Chondrocyte (in vitro differentiated cells): ENCODE results near the gene DNAJB4. TPM values are rescaled to one million over a fixed set of nuclear protein-coding genes. Genes with fewer than 3 reads are reported as not detected.

Experiments
- DNase-seq: peaks from one replicate; pipeline ENCODE4 v3.0.0; 2021; ENCODE audit warnings: mixed read lengths, low spot score
- H3K27ac Mint-ChIP-seq: one replicate; pipeline ENCODE4 v1.8.0; 2021; ENCODE audit warnings: mild to moderate bottlenecking, moderate library complexity, mixed read lengths; ENCODE audit not compliant: unreplicated experiment
- H3K27me3 Mint-ChIP-seq: 2 replicates; pipeline ENCODE4 v1.8.0; 2021; ENCODE audit warnings: low read depth, mixed read lengths
- H3K36me3 Mint-ChIP-seq: 2 replicates; pipeline ENCODE4 v1.8.0; 2021; ENCODE audit warnings: low read depth, mixed read lengths
- H3K4me1 Mint-ChIP-seq: 2 replicates; pipeline ENCODE4 v1.8.0; 2021; ENCODE audit warnings: low read depth, mild to moderate bottlenecking, mixed read lengths
- H3K4me3 Mint-ChIP-seq: one replicate; pipeline ENCODE4 v1.8.0; 2021; ENCODE audit warnings: mild to moderate bottlenecking, moderate library complexity, mixed read lengths; ENCODE audit not compliant: unreplicated experiment
- H3K9me3 Mint-ChIP-seq: 2 replicates; pipeline ENCODE4 v1.8.0; 2021; ENCODE audit warnings: low read depth, mixed read lengths
- total RNA-seq: library from RNA; stranded (reverse); gene quantifications from 3 replicates; pipeline ENCODE4 v1.2.1, GENCODE V29; 2021
- TF ChIP-seq, protein P1 (sequence below): fragments of 200-600 bp; sonication (generic); IDR thresholded peaks from 2 replicates; pipeline ENCODE4 v1.5.0; 2021; ENCODE audit warnings: antibody characterized with exemption, mild to moderate bottlenecking, moderate library complexity

Gene DNAJB4
- total RNA-seq, 1 donor from 2014 or later = 109 TPM

GRCh38 chr1:78054559-78054958 is 49.8 kb downstream of the DNAJB4 start:
- Mint-ChIP-seq H3K4me3 (no peak overlapping the region), H3K27ac (peak overlapping the region; percentile 32), H3K4me1 (peaks cover 28% of the 10 kb centered on the region), H3K27me3 (no peaks in the 10 kb centered on the region), H3K9me3 (no peaks in the 10 kb centered on the region), H3K36me3 (no peaks in the 10 kb centered on the region)
- no peak for DNase-seq
- TF ChIP-seq, protein P1, sequence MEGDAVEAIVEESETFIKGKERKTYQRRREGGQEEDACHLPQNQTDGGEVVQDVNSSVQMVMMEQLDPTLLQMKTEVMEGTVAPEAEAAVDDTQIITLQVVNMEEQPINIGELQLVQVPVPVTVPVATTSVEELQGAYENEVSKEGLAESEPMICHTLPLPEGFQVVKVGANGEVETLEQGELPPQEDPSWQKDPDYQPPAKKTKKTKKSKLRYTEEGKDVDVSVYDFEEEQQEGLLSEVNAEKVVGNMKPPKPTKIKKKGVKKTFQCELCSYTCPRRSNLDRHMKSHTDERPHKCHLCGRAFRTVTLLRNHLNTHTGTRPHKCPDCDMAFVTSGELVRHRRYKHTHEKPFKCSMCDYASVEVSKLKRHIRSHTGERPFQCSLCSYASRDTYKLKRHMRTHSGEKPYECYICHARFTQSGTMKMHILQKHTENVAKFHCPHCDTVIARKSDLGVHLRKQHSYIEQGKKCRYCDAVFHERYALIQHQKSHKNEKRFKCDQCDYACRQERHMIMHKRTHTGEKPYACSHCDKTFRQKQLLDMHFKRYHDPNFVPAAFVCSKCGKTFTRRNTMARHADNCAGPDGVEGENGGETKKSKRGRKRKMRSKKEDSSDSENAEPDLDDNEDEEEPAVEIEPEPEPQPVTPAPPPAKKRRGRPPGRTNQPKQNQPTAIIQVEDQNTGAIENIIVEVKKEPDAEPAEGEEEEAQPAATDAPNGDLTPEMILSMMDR = no peak

- Mint-ChIP-seq H3K27ac (no peak overlapping the region), H3K9me3 (no peaks in the 10 kb centered on the region), H3K4me1 (peaks cover 28% of the 10 kb centered on the region), H3K4me3 (no peak overlapping the region), H3K36me3 (no peaks in the 10 kb centered on the region), H3K27me3 (no peaks in the 10 kb centered on the region)
- TF ChIP-seq, protein P1 = no peak
- no peak for DNase-seq
These were observed 50.2 kb downstream of the DNAJB4 start for GRCh38 chr1:78054972-78055371.

DNA sequence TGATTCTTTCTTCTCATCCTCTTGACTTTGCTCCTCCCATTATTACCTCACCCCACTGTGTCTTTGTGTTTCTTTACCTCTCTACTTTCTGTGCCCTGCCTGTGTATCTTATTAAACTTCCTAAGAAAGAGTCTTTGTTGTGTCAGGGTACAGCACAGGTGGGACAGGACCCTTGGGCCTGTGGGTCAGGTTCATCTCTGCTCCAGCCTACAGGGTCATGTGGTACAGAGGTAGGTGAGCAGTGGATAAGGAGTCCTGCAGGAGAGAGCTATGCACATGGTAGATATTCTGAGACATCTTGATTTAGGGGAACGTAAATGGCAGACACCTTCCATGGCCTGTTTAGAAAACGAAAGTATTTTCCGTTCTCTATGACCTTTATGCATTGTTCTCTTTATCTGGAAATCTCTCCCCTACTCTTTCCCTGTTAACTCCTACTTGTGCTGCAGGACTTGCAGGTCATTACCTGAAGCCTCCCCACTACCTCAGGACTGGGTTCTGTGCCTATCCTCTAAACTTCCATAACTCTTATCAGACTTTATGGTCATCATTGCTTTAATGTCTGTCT is 50.9 kb downstream of the DNAJB4 start:
- Mint-ChIP-seq H3K27ac (no peak overlapping the region), H3K4me3 (no peak overlapping the region), H3K9me3 (no peaks in the 10 kb centered on the region), H3K27me3 (no peaks in the 10 kb centered on the region), H3K4me1 (peaks cover 29% of the 10 kb centered on the region), H3K36me3 (no peaks in the 10 kb centered on the region)
- DNase-seq = no peak
- TF ChIP-seq, protein P1 = no peak

DNA sequence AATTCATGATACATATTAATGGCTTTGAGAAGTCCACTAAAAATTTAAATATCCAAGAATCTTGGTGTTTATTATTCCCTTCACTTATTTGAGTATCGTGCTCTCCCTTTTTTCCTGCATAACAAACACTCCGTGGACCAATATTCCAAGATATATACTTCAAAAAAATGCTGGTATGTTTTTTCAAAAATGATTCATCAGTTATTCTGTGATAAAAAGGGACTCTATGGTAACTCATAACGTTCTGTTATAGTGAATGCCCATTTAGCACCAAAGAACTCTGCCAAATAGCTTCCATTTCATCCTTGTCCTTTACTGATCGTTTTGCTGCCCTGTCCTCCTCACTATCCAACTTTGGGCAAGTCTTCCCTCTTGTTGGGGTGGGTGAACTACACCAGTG is 53.9 kb downstream of the DNAJB4 start:
- H3K4me1 Mint-ChIP-seq = peaks cover 46% of the 10 kb centered on the region
- no peaks in the 10 kb centered on the region for H3K36me3 Mint-ChIP-seq
- no peak for DNase-seq
- H3K4me3 Mint-ChIP-seq = no peak overlapping the region
- H3K9me3 Mint-ChIP-seq = no peaks in the 10 kb centered on the region
- peak overlapping the region; percentile 78 for H3K27ac Mint-ChIP-seq
- H3K27me3 Mint-ChIP-seq = no peaks in the 10 kb centered on the region
- TF ChIP-seq, protein P1 = no peak

- Mint-ChIP-seq H3K36me3 (peaks cover 1% of the 10 kb centered on the region), H3K4me1 (peaks cover 32% of the 10 kb centered on the region), H3K27ac (peak overlapping the region; percentile 91), H3K9me3 (peaks cover 2% of the 10 kb centered on the region), H3K4me3 (no peak overlapping the region), H3K27me3 (no peaks in the 10 kb centered on the region)
- no peak for DNase-seq
- TF ChIP-seq, protein P1 = no peak
These were observed 56.3 kb downstream of the DNAJB4 start for GRCh38 chr1:78060857-78061563.
